Mesodermal cell (in vitro differentiated cells): ENCODE results near the gene TBCD.

ENCODE experiments used
- H3K27ac ChIP-seq: 2 replicates; pipeline ENCODE4 v1.7.0; 2013; ENCODE audit warnings: mild to moderate bottlenecking, low read depth, low read length, moderate library complexity; ENCODE audit not compliant: severe bottlenecking
- H3K36me3 ChIP-seq: 2 replicates; pipeline ENCODE4 v1.7.1; 2013; ENCODE audit warnings: mild to moderate bottlenecking, low read length, moderate library complexity; ENCODE audit not compliant: control insufficient read depth, insufficient read depth
- H3K4me1 ChIP-seq: one replicate; pipeline ENCODE4 v1.7.1; 2013; ENCODE audit warnings: mild to moderate bottlenecking, low read length; ENCODE audit not compliant: insufficient read depth, control insufficient read depth, poor library complexity, severe bottlenecking
- H3K4me3 ChIP-seq: 2 replicates; pipeline ENCODE4 v1.7.0; 2013; ENCODE audit warnings: low read length, control low read depth, mild to moderate bottlenecking; ENCODE audit not compliant: insufficient read depth, poor library complexity, severe bottlenecking; ENCODE audit errors: extremely low read depth
- H3K9me3 ChIP-seq: 2 replicates; pipeline ENCODE4 v1.7.1; 2013; ENCODE audit warnings: mild to moderate bottlenecking, low read length, moderate library complexity; ENCODE audit not compliant: control insufficient read depth
- WGBS, 2 experiments: methylation state at CpG; one replicate each; pipeline ENCODE4 v1.1.5; 2013; ENCODE audit warnings: missing lambda C conversion rate in 2 of 2; ENCODE audit not compliant: insufficient coverage in 2 of 2; 5-methylcytosine and 5-hydroxymethylcytosine counted together

The TBCD gene

GRCh38 chr17:82915010-82915756 lies 163.3 kb downstream of the TBCD start:
- Histone ChIP-seq H3K4me1 (no peaks in the 10 kb centered on the region), H3K9me3 (no peaks in the 10 kb centered on the region)
- 94 to 97% methylated on average over 30 of the region's 32 CpGs for WGBS, 2 experiments

GRCh38 chr17:82915757-82916027 lies 163.8 kb downstream of the TBCD start:
- H3K36me3 ChIP-seq = peaks cover 21% of the 10 kb centered on the region
- no peaks in the 10 kb centered on the region for H3K9me3 ChIP-seq
- no peak overlapping the region for H3K27ac ChIP-seq
- 92 to 97% methylated on average over 11 of the region's 11 CpGs for WGBS, 2 experiments
- no peaks in the 10 kb centered on the region for H3K4me1 ChIP-seq
- no peak overlapping the region for H3K4me3 ChIP-seq

More at GRCh38 chr17:82915010-82915756, 163.3 kb downstream of the TBCD start:
- no peak overlapping the region for H3K4me3 ChIP-seq
- peaks cover 21% of the 10 kb centered on the region for H3K36me3 ChIP-seq
- no peak overlapping the region for H3K27ac ChIP-seq

- no peaks in the 10 kb centered on the region for H3K4me1 ChIP-seq
- H3K9me3 ChIP-seq = no peaks in the 10 kb centered on the region
- no peak overlapping the region for H3K4me3 ChIP-seq
- H3K36me3 ChIP-seq = peaks cover 13% of the 10 kb centered on the region
- H3K27ac ChIP-seq = no peak overlapping the region
- WGBS, 2 experiments = 77 to 86% methylated on average over 10 to 15 of the region's 19 CpGs
These were observed 166.0 kb downstream of the TBCD start for GRCh38 chr17:82917699-82918345.

GRCh38 chr17:82918508-82918907 lies 166.6 kb downstream of the TBCD start:
- no peak overlapping the region for H3K4me3 ChIP-seq
- H3K4me1 ChIP-seq = no peaks in the 10 kb centered on the region
- H3K36me3 ChIP-seq = peaks cover 10% of the 10 kb centered on the region
- no peak overlapping the region for H3K27ac ChIP-seq
- WGBS, 2 experiments = 96 to 97% methylated on average over 11 to 13 of the region's 19 CpGs
- no peaks in the 10 kb centered on the region for H3K9me3 ChIP-seq

GRCh38 chr17:82920150-82920549 lies 168.3 kb downstream of the TBCD start:
- Histone ChIP-seq H3K27ac (no peak overlapping the region), H3K9me3 (no peaks in the 10 kb centered on the region), H3K36me3 (peaks cover 23% of the 10 kb centered on the region), H3K4me1 (no peaks in the 10 kb centered on the region), H3K4me3 (no peak overlapping the region)
- WGBS, 2 experiments = 94 to 95% methylated on average over 10 to 15 of the region's 15 CpGs

- 82 to 88% methylated on average over 11 to 13 of the region's 16 CpGs for WGBS, 2 experiments
- Histone ChIP-seq H3K4me3 (no peak overlapping the region), H3K27ac (no peak overlapping the region), H3K36me3 (peaks cover 27% of the 10 kb centered on the region), H3K9me3 (no peaks in the 10 kb centered on the region), H3K4me1 (no peaks in the 10 kb centered on the region)
These were observed 168.8 kb downstream of the TBCD start for GRCh38 chr17:82920715-82921114.

GRCh38 chr17:82921426-82921825 lies 169.6 kb downstream of the TBCD start:
- Histone ChIP-seq H3K4me3 (no peak overlapping the region), H3K27ac (no peak overlapping the region), H3K36me3 (peaks cover 32% of the 10 kb centered on the region), H3K9me3 (no peaks in the 10 kb centered on the region), H3K4me1 (no peaks in the 10 kb centered on the region)
- 93 to 98% methylated on average over 8 to 12 of the region's 13 CpGs for WGBS, 2 experiments

- Histone ChIP-seq H3K4me1 (no peaks in the 10 kb centered on the region), H3K27ac (no peak overlapping the region), H3K36me3 (peaks cover 44% of the 10 kb centered on the region), H3K9me3 (no peaks in the 10 kb centered on the region), H3K4me3 (no peak overlapping the region)
- 91 to 96% methylated on average over 17 to 19 of the region's 19 CpGs for WGBS, 2 experiments
These were observed 170.8 kb downstream of the TBCD start for GRCh38 chr17:82922646-82923045.

GRCh38 chr17:82923366-82924113 lies 171.7 kb downstream of the TBCD start:
- no peak overlapping the region for H3K4me3 ChIP-seq
- 93 to 96% methylated on average over 18 to 25 of the region's 25 CpGs for WGBS, 2 experiments
- H3K9me3 ChIP-seq = no peaks in the 10 kb centered on the region
- H3K4me1 ChIP-seq = no peaks in the 10 kb centered on the region
- H3K27ac ChIP-seq = no peak overlapping the region
- peaks cover 52% of the 10 kb centered on the region for H3K36me3 ChIP-seq

- no peaks in the 10 kb centered on the region for H3K9me3 ChIP-seq
- no peaks in the 10 kb centered on the region for H3K4me1 ChIP-seq
- peaks cover 58% of the 10 kb centered on the region for H3K36me3 ChIP-seq
- WGBS, 2 experiments = 96 to 97% methylated on average over 11 to 12 of the region's 13 CpGs
- H3K27ac ChIP-seq = no peak overlapping the region
- no peak overlapping the region for H3K4me3 ChIP-seq
These were observed 172.3 kb downstream of the TBCD start for GRCh38 chr17:82924214-82924613.
